K562 (cell line): ENCODE results near the gene APIP. TPM values are rescaled to one million over a fixed set of nuclear protein-coding genes. Genes with fewer than 3 reads are reported as not detected.

Source experiments
- ATF4 ChIP-seq: fragments of 450-650 bp; formaldehyde crosslinking; IDR thresholded peaks from 2 replicates; pipeline ENCODE4 v1.4.0; 2022; ENCODE audit warnings: mild to moderate bottlenecking, moderate library complexity
- BCLAF1 ChIP-seq, 2 experiments: fragments of 450-650 bp in 1 of 2; IDR thresholded peaks; 2 replicates each; pipeline ENCODE4 v1.6.1; 2011 to 2017; ENCODE audit warnings: low read depth in 2 of 2, antibody characterized with exemption in 1 of 2, borderline replicate concordance in 1 of 2, low read length in 1 of 2, mild to moderate bottlenecking in 1 of 2, mixed read lengths in 1 of 2; ENCODE audit not compliant: control insufficient read depth in 1 of 2
- RBFOX2 ChIP-seq: fragments of 200-400 bp; formaldehyde crosslinking; IDR thresholded peaks from 2 replicates; pipeline ENCODE4 v1.6.1; 2017; ENCODE audit warnings: low read depth, mild to moderate bottlenecking, low read length, moderate library complexity
- TBP ChIP-seq: optimal IDR thresholded peaks from 2 replicates; pipeline ENCODE3; 2011; ENCODE audit warnings: low read depth, low read length, improper control_type of control experiment
- TRIM28 ChIP-seq: fragments of 450-650 bp; IDR thresholded peaks from 2 replicates; pipeline ENCODE4 v1.6.1; 2017
- ZNF280B ChIP-seq: fragments of 250-450 bp; sonication (Bioruptor Pico); IDR thresholded peaks from 2 replicates; pipeline ENCODE4 v1.5.1; 2021; ENCODE audit warnings: mild to moderate bottlenecking
- polyA plus RNA-seq, 8 experiments: library from polyadenylated mRNA; depleted of rRNA in 4 of 8; stranded (reverse) in 5 of 8; unstranded in 3 of 8; fragments of >200 nt; fragmentation: Nextera tagmentation in 2 of 8; fragmentation: Illumina TruSeq in 1 of 8; extraction: Ambion mirVana in 2 of 8; extraction: Trizol in 1 of 8; gene quantifications; 2 replicates each; pipeline versions ENCODE4 v1.2.1 to v1.2.3, GENCODE V29; 2011 to 2014; ENCODE audit warnings: inconsistent platforms in 1 of 8, missing spikeins in 1 of 8
- total RNA-seq, 7 experiments: library from RNA; depleted of rRNA in 6 of 7; stranded (reverse); fragments of >200 nt in 6 of 7; fragmentation: Illumina TruSeq in 2 of 7; extraction: Trizol in 2 of 7; gene quantifications; 2 replicates each; pipeline versions ENCODE4 v1.2.1 to v1.2.3, GENCODE V29; 2011 to 2021; ENCODE audit warnings: low replicate concordance in 1 of 7
- TF ChIP-seq, protein P1 (sequence below): sonication (generic); formaldehyde crosslinking; IDR thresholded peaks from 2 replicates; pipeline ENCODE4 v1.8.0; 2022; ENCODE audit warnings: mild to moderate bottlenecking, missing genetic modification reagents

APIP gene
- total and polyA plus RNA-seq, 9 of the 15 experiments (the other 6 are each of a cell fraction or from before 2014, with no cell fraction given): 63.7 to 110 (median 82.8) TPM

GRCh38 chr11:34916015-34916842, at the start of gene APIP, which contains the start of gene PDHX (continued):
- TF ChIP-seq, protein P1, sequence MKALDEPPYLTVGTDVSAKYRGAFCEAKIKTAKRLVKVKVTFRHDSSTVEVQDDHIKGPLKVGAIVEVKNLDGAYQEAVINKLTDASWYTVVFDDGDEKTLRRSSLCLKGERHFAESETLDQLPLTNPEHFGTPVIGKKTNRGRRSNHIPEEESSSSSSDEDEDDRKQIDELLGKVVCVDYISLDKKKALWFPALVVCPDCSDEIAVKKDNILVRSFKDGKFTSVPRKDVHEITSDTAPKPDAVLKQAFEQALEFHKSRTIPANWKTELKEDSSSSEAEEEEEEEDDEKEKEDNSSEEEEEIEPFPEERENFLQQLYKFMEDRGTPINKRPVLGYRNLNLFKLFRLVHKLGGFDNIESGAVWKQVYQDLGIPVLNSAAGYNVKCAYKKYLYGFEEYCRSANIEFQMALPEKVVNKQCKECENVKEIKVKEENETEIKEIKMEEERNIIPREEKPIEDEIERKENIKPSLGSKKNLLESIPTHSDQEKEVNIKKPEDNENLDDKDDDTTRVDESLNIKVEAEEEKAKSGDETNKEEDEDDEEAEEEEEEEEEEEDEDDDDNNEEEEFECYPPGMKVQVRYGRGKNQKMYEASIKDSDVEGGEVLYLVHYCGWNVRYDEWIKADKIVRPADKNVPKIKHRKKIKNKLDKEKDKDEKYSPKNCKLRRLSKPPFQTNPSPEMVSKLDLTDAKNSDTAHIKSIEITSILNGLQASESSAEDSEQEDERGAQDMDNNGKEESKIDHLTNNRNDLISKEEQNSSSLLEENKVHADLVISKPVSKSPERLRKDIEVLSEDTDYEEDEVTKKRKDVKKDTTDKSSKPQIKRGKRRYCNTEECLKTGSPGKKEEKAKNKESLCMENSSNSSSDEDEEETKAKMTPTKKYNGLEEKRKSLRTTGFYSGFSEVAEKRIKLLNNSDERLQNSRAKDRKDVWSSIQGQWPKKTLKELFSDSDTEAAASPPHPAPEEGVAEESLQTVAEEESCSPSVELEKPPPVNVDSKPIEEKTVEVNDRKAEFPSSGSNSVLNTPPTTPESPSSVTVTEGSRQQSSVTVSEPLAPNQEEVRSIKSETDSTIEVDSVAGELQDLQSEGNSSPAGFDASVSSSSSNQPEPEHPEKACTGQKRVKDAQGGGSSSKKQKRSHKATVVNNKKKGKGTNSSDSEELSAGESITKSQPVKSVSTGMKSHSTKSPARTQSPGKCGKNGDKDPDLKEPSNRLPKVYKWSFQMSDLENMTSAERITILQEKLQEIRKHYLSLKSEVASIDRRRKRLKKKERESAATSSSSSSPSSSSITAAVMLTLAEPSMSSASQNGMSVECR (CRISPR knock-in tag): peak; percentile 78; the same call in 1 of the 2 replicates
- peak; percentile 87 for TF ChIP-seq TBP
- TF ChIP-seq ZNF280B (CRISPR knock-in tag): no peak
- no peak for TF ChIP-seq BCLAF1 (IDR thresholded peaks at IDR 0.05; ENCODE audit: borderline replicate concordance in 1 of 2, control insufficient read depth in 1 of 2, low read depth in 2 of 2, low read length in 1 of 2)
- no peak for TF ChIP-seq TRIM28
- TF ChIP-seq ATF4 (CRISPR knock-in tag): 0 out of 2 replicates have a peak, but pooled peaks have one; percentile 48
- peak; percentile 93 for TF ChIP-seq RBFOX2
